Occipital lobe (tissue), 2 donors: ENCODE data around the gene NDUFA1. TPM values are rescaled to one million over a fixed set of nuclear protein-coding genes. Genes with fewer than 3 reads are reported as not detected.
"Not testable (repeated sequence)": the region's sequence is repeated elsewhere in the genome, so short reads cannot be mapped to it uniquely, and the experiment has no call there.

Source experiments
- DNase-seq: peaks from one replicate; lab custom pipeline; 2025; lab: John Stamatoyannopoulos, UW
- total RNA-seq: library from RNA; depleted of rRNA; stranded (reverse); fragments of >200 nt; gene quantifications from one replicate; pipeline ENCODE4 v1.2.3, GENCODE V29; 2014

Gene NDUFA1
- total RNA-seq, 1 donor from 2014 or later: 28.1 TPM

- no peak for DNase-seq
Observed at GRCh38 chrX:119900976-119901375, 29.3 kb downstream of the NDUFA1 start.

DNA sequence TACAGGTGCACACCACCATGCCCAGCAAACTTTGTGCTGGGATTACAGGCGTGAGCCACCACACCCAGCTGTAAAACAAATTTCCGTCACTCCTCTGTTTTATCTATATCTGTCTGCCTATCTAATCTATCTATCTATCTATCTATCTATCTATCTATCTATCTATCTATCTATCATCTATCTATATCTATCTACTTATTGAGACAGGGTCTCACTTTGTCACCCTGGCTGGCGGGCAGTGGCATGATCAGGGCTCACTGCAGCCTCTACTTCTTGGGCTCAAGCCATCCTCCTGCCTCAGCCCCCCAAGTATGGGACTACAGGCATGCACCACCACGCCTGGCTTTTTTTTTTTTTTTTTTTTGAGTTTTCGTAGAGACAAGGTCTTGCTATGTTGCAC lies 44.7 kb downstream of the NDUFA1 start:
- DNase-seq: no peak

- DNase-seq: no peak
Observed at GRCh38 chrX:119917877-119918276, 46.2 kb downstream of the NDUFA1 start.

- no peak for DNase-seq
Observed at GRCh38 chrX:119919835-119920585, 48.4 kb downstream of the NDUFA1 start.

GRCh38 chrX:119922391-119922790 lies 50.8 kb downstream of the NDUFA1 start:
- DNase-seq: not testable (repeated sequence)

Other genes with a start within 250 kb of the NDUFA1 start
- 43.0 TPM for gene SEPTIN6, start 178.7 kb upstream of the NDUFA1 start, total RNA-seq
- gene SOWAHD, start 113.2 kb upstream of the NDUFA1 start, total RNA-seq: not detected
- 2,835 TPM for gene RPL39, start 80.2 kb upstream of the NDUFA1 start, total RNA-seq
- 3.0 TPM for gene UPF3B, start 18.9 kb upstream of the NDUFA1 start, total RNA-seq
- gene RNF113A, start 99 bp upstream of the NDUFA1 start, total RNA-seq: 13.7 TPM
- 1.4 TPM for gene AKAP14, start 24.1 kb downstream of the NDUFA1 start, total RNA-seq
- gene NKAP, start 71.9 kb downstream of the NDUFA1 start, total RNA-seq: 8.9 TPM
- gene RHOXF2B, start 205.9 kb downstream of the NDUFA1 start, total RNA-seq: not detected
- gene RHOXF1, start 244.1 kb downstream of the NDUFA1 start, total RNA-seq: not detected